GM18858 (cell line): ENCODE measurements around the gene NPC2.
"Not testable (repeated sequence)": the region's sequence is repeated elsewhere in the genome, so short reads cannot be mapped to it uniquely, and the experiment has no call there.

ENCODE experiments used
- ATAC-seq: cut with Tn5 transposase; IDR thresholded peaks from one replicate; pipeline ENCODE4 v1.9.1; 2021; ENCODE audit not compliant: unreplicated experiment

The NPC2 gene

GRCh38 chr14:74472601-74473000 is 20.5 kb downstream of the NPC2 start:
- ATAC-seq = no peak

DNA sequence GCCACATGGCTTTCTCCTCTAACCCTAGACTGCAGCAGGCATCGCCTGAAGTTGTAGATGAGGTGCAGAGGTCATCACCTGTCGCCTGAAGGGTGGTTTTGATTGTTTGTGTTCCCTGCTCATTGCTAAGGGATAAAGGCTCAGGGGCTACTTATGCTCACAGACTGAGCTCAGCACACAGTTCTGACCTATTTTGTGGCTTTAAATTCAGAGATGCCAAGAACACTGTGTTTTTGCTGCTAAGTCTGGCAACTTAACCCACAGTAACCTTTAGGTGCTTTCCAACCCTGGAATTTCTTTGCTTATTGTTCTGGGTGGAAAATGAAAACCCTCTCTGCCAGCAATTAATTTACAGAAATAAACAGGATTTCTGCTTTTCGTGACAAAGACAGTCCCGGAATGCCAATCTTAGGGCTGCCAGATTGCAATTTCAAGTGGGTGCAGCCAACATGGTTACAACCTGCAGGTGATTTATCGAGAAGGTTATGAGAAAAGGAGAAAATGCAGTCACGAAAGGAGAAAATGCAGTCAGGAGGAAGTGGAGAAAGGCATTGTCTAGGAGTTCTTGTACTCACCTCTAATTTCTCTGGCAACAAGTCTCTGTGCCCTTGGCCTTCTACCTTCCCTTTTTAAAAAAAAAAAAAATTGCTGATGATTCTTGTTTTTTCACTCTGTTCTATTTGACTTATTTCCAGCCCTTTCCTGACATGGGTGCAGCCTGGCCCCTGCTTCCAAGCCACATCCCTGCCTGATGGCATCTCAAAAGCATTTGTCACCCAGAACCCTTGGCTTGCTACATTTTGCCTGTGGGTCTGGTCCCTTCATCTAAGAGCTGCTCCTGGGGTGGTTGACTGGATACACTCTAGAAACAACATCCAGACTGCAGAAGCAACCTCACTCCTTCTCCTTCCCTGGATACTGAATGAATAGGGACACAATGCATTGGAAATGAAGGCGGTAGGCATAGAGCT is 23.3 kb downstream of the NPC2 start:
- no peak for ATAC-seq

GRCh38 chr14:74468513-74468912 is 24.6 kb downstream of the NPC2 start:
- ATAC-seq = no peak

- no peak for ATAC-seq
These were observed 27.8 kb downstream of the NPC2 start for GRCh38 chr14:74465335-74465734.

DNA sequence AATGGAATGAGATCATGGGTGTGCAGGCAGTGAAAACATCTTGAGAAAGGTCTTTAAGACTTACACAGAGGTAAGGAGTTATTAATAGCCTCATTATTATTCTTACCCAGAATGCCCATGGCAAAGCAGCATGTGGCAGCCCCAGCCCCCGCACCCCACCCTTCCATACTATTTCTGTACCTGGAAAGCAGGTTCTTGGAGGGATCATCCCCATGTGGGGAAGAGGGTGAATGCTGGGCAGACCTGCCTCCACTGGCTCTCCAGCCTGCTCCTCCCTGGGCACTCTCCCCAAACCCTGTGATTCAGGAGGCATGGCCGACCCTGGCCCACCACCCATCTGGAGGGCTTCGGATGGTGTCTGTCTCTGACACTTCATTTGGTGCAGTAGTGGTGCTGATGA is 28.3 kb downstream of the NPC2 start:
- no peak for ATAC-seq

DNA sequence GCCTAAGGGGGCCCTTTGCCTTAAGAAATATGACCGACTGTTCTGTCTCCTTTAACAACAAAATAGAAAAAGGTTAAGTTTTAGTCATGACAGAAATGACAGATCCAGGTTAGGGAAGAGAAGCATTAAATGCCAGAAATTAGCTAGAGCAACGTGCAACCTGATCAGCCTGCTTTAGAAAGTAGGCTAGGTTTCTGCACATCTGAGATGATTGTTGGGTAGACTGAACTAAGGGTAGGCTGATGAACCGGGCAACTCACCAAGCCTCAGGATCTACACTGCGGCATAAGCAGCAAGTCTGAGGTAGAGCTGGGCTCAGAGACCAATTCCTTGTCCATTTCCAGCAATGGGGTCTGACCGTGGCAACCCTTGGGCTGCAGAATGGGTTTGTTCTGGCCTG is 29.4 kb downstream of the NPC2 start:
- no peak for ATAC-seq

GRCh38 chr14:74462993-74463392 is 30.1 kb downstream of the NPC2 start:
- no peak for ATAC-seq

- no peak for ATAC-seq
These were observed 33.1 kb downstream of the NPC2 start for GRCh38 chr14:74459976-74460375.

DNA sequence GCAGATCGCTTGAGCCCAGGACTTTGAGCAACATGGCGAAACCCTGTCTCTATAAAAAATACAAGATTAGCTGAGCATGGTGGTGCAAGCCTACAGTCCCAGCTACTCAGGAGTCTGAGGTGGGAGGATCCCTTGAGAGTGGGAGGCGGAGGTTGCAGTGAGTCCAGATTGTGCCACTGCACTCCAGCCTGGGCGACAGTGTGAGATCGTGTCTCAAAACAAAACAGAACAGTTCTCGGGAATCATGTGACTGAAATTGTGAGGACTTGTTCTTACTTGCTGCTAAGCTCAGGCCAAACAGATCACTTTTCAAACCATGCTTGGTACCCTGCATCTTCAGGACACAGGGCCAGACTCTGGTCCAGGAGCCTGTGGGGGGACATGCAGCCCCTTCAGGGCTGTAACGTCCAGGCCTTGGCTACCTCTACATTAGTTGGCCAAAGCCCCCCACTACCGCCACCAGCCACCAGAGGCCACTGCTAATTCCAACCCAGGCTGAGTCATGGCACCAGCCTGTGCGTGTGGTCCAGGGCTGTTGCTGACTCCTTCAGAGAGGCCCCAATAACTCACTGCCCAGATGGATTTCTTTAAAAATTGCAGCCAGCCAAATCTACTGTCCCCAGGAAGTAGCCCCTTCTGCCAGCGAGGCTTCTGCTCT is 33.7 kb downstream of the NPC2 start:
- no peak for ATAC-seq

DNA sequence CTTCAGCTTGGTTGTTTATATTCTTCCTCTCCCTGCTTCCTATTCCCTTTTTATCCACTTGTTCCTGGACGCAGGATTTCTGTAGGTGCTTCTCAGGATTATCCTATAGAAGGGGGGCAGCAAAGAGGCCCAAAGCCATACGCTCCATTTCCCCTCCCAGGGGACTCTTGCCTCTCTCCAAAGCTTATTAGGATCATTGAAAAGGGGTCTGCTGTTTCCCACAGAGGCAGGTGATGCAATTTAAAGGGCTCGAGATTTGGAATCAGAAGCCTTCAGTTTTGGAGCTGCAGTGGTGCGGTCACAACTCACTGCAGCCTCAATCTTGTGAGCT is 35.6 kb downstream of the NPC2 start:
- no peak for ATAC-seq

- ATAC-seq = no peak
These were observed 36.2 kb downstream of the NPC2 start for GRCh38 chr14:74456684-74457564.

DNA sequence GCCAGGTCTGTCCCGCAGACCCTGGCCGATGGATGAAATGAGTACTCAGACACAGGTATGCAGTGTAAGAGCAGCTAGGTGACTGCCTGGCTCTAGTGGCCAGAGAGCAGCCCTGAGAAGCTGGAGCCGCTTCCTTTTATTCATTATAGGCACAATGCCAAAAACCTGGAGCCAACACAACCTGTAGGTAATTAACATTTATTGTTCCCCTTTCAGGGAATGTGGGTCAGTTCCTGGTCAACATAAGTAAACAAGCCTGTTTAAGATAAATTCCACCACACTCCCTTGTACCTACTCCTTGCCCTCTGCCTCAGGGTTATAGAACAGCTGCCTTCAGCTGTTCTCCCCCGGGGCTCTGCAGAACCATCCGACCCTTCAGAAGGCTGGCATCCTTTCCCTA is 38.7 kb downstream of the NPC2 start:
- not testable (repeated sequence) for ATAC-seq

GRCh38 chr14:74444866-74445265 is 48.2 kb downstream of the NPC2 start:
- ATAC-seq = no peak

GRCh38 chr14:74442757-74443156 is 50.3 kb downstream of the NPC2 start:
- ATAC-seq = no peak

DNA sequence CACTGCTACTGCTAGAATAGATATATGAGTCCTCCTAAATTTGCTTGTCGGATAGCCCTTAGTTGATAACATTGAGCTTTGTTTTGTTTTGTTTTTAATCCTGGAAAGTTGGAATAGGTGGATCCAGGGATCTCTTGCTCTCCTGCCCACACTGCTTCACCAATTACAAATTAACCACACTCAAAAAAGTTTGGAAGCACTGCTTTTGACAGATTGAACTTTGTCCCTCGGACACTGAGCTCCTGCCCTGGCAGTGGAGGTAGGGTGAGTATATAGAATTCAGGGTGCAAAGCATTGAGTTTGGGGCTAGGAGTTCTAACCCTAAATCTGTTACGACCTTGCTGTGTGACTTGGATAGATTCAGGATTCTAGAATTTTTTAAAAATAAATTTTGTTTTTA is 52.0 kb downstream of the NPC2 start:
- no peak for ATAC-seq

GRCh38 chr14:74438351-74438915 is 54.7 kb downstream of the NPC2 start:
- ATAC-seq = no peak

GRCh38 chr14:74437496-74438053 is 55.5 kb downstream of the NPC2 start:
- ATAC-seq = no peak

GRCh38 chr14:74434294-74434693 is 58.8 kb downstream of the NPC2 start:
- no peak for ATAC-seq

DNA sequence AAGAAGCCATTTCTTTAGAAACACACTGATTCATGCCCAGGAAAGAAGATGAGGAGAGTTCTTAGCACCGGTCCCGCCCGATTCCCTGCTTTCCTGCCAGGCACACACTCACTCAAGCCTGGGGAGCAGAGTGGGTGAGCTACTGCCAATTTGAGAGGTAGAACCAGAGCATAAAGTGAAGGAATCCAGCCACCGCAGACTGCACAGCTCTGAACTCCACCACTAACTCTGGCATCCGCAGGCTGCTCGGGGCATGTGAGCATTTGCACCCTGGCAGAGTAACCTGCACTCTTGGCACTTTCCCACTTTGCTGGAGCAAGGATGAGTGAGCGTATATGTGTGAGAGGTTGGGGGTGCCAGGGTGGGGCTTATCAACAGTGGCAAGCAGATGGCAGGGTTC is 63.1 kb downstream of the NPC2 start:
- ATAC-seq = no peak
